MCF 10A (cell line): ENCODE measurements around the gene SIGLEC15. TPM values are rescaled to one million over a fixed set of nuclear protein-coding genes. Genes with fewer than 3 reads are reported as not detected.
A peak's percentile ranks its signal among the peaks of the same experiment; 100 is the strongest.

Source experiments
- BruUV-seq: library from RNA; stranded (reverse); fragments of 400-500 nt; replicated peaks from 2 replicates; lab custom pipeline; 2021; lab: Mats Ljungman, UMichigan
- CTCF ChIA-PET: fragments of 300-600 bp; sonication (Branson Sonifier 250); formaldehyde crosslinking; extraction: SDS; loops from one replicate; lab custom pipeline; 2021; ENCODE audit warnings: antibody characterized with exemption, inconsistent platforms; lab: Yijun Ruan, JAX
- POLR2A ChIA-PET: fragments of 300-600, 350-650 bp; sonication (Branson Sonifier 250); formaldehyde crosslinking; extraction: SDS; loops from one replicate; lab custom pipeline; 2020; ENCODE audit warnings: antibody characterized with exemption, inconsistent platforms; lab: Yijun Ruan, JAX
- DNase-seq: peaks from one replicate; pipeline ENCODE4 v3.0.0-alpha.2; 2018; ENCODE audit not compliant: unreplicated experiment
- H3K27ac Mint-ChIP-seq: one replicate; pipeline ENCODE4 v1.8.0; 2022; ENCODE audit warnings: mild to moderate bottlenecking, low read depth, mixed read lengths; ENCODE audit not compliant: unreplicated experiment
- H3K27me3 Mint-ChIP-seq: one replicate; pipeline ENCODE4 v1.8.0; 2022; ENCODE audit warnings: mixed read lengths; ENCODE audit not compliant: insufficient read depth, unreplicated experiment
- H3K36me3 Mint-ChIP-seq: one replicate; pipeline ENCODE4 v1.8.0; 2022; ENCODE audit warnings: mild to moderate bottlenecking, moderate library complexity, mixed read lengths; ENCODE audit not compliant: insufficient read depth, unreplicated experiment
- H3K4me1 Mint-ChIP-seq: one replicate; pipeline ENCODE4 v1.8.0; 2022; ENCODE audit warnings: mixed read lengths; ENCODE audit not compliant: insufficient read depth, unreplicated experiment
- H3K4me3 Mint-ChIP-seq: one replicate; pipeline ENCODE4 v1.8.0; 2022; ENCODE audit warnings: mild to moderate bottlenecking, moderate library complexity, mixed read lengths; ENCODE audit not compliant: unreplicated experiment
- H3K9me3 Mint-ChIP-seq: one replicate; pipeline ENCODE4 v1.8.0; 2022; ENCODE audit warnings: mixed read lengths; ENCODE audit not compliant: unreplicated experiment
- intact Hi-C: fragments of 100-400 bp; cut with micrococcal nuclease; formaldehyde crosslinking; loops from 2 replicates; pipeline ENCODE4 v1.14.1; 2022
- total RNA-seq: library from RNA; stranded (reverse); gene quantifications from 2 replicates; pipeline ENCODE4 v1.2.3, GENCODE V29; 2022
- TF ChIP-seq, protein P1 (sequence below): fragments of 200-600 bp; IDR thresholded peaks from one replicate; pipeline ENCODE4 v1.8.0; 2022; ENCODE audit warnings: antibody characterized with exemption, mild to moderate bottlenecking; ENCODE audit not compliant: unreplicated experiment

SIGLEC15 gene
- total RNA-seq, 1 experiment from 2014 or later = not detected

- CTCF ChIA-PET = no interaction called here
- Mint-ChIP-seq H3K4me1 (peaks cover 20% of the 10 kb centered on the region), H3K27ac (peak overlapping the region; percentile 94), H3K36me3 (no peaks in the 10 kb centered on the region), H3K4me3 (peak overlapping the region; percentile 37), H3K9me3 (peaks cover under 1% of the 10 kb centered on the region), H3K27me3 (no peaks in the 10 kb centered on the region)
- intact Hi-C loops = loop anchor here (1.0 to 2.0 kb wide), 2 partner anchors 10 to 45 kb away; no protein-coding TSS in a partner anchor
- POLR2A ChIA-PET = interaction anchor here (0.9 to 1.9 kb wide), 2 partner anchors 10 to 105 kb away, joined by 4 to 11 read pairs; no protein-coding TSS in a partner anchor
- BruUV-seq = no TSS peak
- peak; percentile 99 for DNase-seq
- TF ChIP-seq, protein P1, sequence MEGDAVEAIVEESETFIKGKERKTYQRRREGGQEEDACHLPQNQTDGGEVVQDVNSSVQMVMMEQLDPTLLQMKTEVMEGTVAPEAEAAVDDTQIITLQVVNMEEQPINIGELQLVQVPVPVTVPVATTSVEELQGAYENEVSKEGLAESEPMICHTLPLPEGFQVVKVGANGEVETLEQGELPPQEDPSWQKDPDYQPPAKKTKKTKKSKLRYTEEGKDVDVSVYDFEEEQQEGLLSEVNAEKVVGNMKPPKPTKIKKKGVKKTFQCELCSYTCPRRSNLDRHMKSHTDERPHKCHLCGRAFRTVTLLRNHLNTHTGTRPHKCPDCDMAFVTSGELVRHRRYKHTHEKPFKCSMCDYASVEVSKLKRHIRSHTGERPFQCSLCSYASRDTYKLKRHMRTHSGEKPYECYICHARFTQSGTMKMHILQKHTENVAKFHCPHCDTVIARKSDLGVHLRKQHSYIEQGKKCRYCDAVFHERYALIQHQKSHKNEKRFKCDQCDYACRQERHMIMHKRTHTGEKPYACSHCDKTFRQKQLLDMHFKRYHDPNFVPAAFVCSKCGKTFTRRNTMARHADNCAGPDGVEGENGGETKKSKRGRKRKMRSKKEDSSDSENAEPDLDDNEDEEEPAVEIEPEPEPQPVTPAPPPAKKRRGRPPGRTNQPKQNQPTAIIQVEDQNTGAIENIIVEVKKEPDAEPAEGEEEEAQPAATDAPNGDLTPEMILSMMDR = no peak
Measured at GRCh38 chr18:45793264-45793965, 32.1 kb upstream of the SIGLEC15 start.

- ChIA-PET CTCF (interaction anchor here (0.5 to 1.3 kb wide), 3 partner anchors 62 to 78 kb away, joined by 3 to 4 read pairs (median 4); partner anchors contain the start of gene SLC14A1), POLR2A (interaction anchor here (0.6 to 2.4 kb wide), 3 partner anchors 9 to 24 kb away, joined by 3 to 11 read pairs (median 5); partner anchors contain the start of gene SIGLEC15)
- Mint-ChIP-seq H3K36me3 (peaks cover 4% of the 10 kb centered on the region), H3K27ac (peak overlapping the region; percentile 85), H3K9me3 (peaks cover 7% of the 10 kb centered on the region), H3K4me3 (no peak overlapping the region), H3K4me1 (peaks cover 30% of the 10 kb centered on the region), H3K27me3 (no peaks in the 10 kb centered on the region)
- peak; percentile 70 for DNase-seq
- no TSS peak for BruUV-seq
- TF ChIP-seq, protein P1 = no peak
- intact Hi-C loops = no loop called here
Measured at GRCh38 chr18:45801416-45802004, 24.0 kb upstream of the SIGLEC15 start.

DNA sequence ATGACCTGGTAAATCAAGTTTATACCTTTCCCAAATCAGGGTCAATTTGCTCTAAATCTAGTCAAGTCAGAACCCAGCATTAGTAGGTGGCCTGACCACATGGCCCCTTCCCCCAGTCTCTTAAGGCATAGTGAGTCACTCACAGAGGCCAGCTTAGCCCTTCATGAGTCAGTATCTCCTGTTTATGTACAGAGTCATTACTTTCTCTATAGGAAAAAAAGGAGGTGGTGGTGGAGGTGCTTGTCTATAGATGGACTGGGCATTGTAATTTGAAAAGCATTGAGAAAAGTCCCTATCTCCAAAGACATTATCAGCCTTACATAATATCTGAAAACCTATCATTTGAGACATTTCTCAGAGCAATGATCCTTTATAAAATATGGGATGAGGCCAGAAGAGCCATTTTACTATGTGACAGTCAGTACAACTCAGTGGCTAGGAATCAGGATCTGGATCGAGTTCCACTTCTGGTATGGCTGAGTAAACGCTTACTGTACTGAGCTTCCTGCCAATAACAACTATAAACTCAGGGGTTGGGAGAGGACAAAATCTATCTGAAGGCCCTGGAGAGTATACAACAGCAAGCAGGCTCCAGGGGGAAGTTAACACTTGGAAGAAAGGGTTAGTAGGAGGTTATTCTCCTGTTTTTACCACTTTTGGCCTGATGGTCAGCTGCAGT, 22.5 kb upstream of the SIGLEC15 start:
- POLR2A ChIA-PET = interaction anchor here (0.6 to 2.4 kb wide), 12 partner anchors 10 to 549 kb away, joined by 3 to 11 read pairs (median 3); no protein-coding TSS in a partner anchor
- CTCF ChIA-PET = interaction anchor here (0.6 to 1.6 kb wide), 4 partner anchors 10 to 234 kb away, joined by 3 to 6 read pairs (median 4); no protein-coding TSS in a partner anchor
- H3K27ac Mint-ChIP-seq = peak overlapping the region; percentile 85

More for the DNA sequence above, 22.5 kb upstream of the SIGLEC15 start:
- peak; percentile 95 for DNase-seq
- Mint-ChIP-seq H3K4me1 (peaks cover 40% of the 10 kb centered on the region), H3K36me3 (peaks cover 4% of the 10 kb centered on the region), H3K9me3 (peaks cover 12% of the 10 kb centered on the region), H3K27me3 (no peaks in the 10 kb centered on the region), H3K4me3 (peak overlapping the region; percentile 24)
- TF ChIP-seq, protein P1 = no peak
- intact Hi-C loops = loop anchor here (1.0 kb wide), 1 partner anchor 10 kb away; no protein-coding TSS in a partner anchor
- BruUV-seq = TSS peak; percentile 29
